Dendritic cell treated with granulocyte-macrophage colony-stimulating factor and Interleukin-4, amounts not matched to agents 40 ng/mL and 50 ng/mL, for 4 days (primary cell): ENCODE results near the gene CTSG.
A peak's percentile ranks its signal among the peaks of the same experiment; 100 is the strongest.
"Not testable (repeated sequence)": the region's sequence is repeated elsewhere in the genome, so short reads cannot be mapped to it uniquely, and the experiment has no call there.

Experiments used
- H3K27ac Mint-ChIP-seq: one replicate; pipeline ENCODE4 v1.8.0; 2022; ENCODE audit warnings: mild to moderate bottlenecking, mixed read lengths
- H3K27me3 Mint-ChIP-seq: one replicate; pipeline ENCODE4 v1.8.0; 2022; ENCODE audit warnings: mild to moderate bottlenecking, mixed read lengths
- H3K36me3 Mint-ChIP-seq: one replicate; pipeline ENCODE4 v1.8.0; 2022; ENCODE audit warnings: low read depth, mixed read lengths
- H3K4me1 Mint-ChIP-seq: one replicate; pipeline ENCODE4 v1.8.0; 2022; ENCODE audit warnings: low read depth, mixed read lengths
- H3K4me3 Mint-ChIP-seq: one replicate; pipeline ENCODE4 v1.8.0; 2022; ENCODE audit warnings: mild to moderate bottlenecking, moderate library complexity, mixed read lengths
- H3K9me3 Mint-ChIP-seq: one replicate; pipeline ENCODE4 v1.8.0; 2022; ENCODE audit warnings: mixed read lengths
- intact Hi-C: fragments of 100-400 bp; cut with micrococcal nuclease; formaldehyde crosslinking; loops from one replicate; pipeline ENCODE4 v1.15.0; 2022

CTSG gene

GRCh38 chr14:24578558-24578957 is 2.5 kb upstream of the CTSG start:
- H3K4me1 Mint-ChIP-seq, result peaks cover 51% of the 10 kb centered on the region
- H3K9me3 Mint-ChIP-seq, result no peaks in the 10 kb centered on the region
- H3K27ac Mint-ChIP-seq, result no peak overlapping the region
- no peaks in the 10 kb centered on the region for H3K27me3 Mint-ChIP-seq
- intact Hi-C loops, result no loop called here
- no peaks in the 10 kb centered on the region for H3K36me3 Mint-ChIP-seq
- H3K4me3 Mint-ChIP-seq, result no peak overlapping the region

- H3K27ac Mint-ChIP-seq, result no peak overlapping the region
- H3K9me3 Mint-ChIP-seq, result no peaks in the 10 kb centered on the region
- no peaks in the 10 kb centered on the region for H3K36me3 Mint-ChIP-seq
- intact Hi-C loops, result no loop called here
- H3K27me3 Mint-ChIP-seq, result no peaks in the 10 kb centered on the region
- H3K4me1 Mint-ChIP-seq, result peaks cover 44% of the 10 kb centered on the region
- no peak overlapping the region for H3K4me3 Mint-ChIP-seq
These were observed 721 bp upstream of the CTSG start for GRCh38 chr14:24576771-24577170.

- Mint-ChIP-seq H3K4me3 (no peak overlapping the region), H3K36me3 (no peaks in the 10 kb centered on the region), H3K4me1 (peaks cover 53% of the 10 kb centered on the region), H3K27ac (no peak overlapping the region), H3K9me3 (no peaks in the 10 kb centered on the region), H3K27me3 (no peaks in the 10 kb centered on the region)
- intact Hi-C loops, result no loop called here
These were observed 1.8 kb downstream of the CTSG start for GRCh38 chr14:24574206-24574774.

- H3K4me3 Mint-ChIP-seq, result no peak overlapping the region
- intact Hi-C loops, result no loop called here
- no peaks in the 10 kb centered on the region for H3K27me3 Mint-ChIP-seq
- H3K4me1 Mint-ChIP-seq, result peaks cover 9% of the 10 kb centered on the region
- peaks cover 47% of the 10 kb centered on the region for H3K9me3 Mint-ChIP-seq
- H3K36me3 Mint-ChIP-seq, result no peaks in the 10 kb centered on the region
- H3K27ac Mint-ChIP-seq, result no peak overlapping the region
These were observed 9.7 kb downstream of the CTSG start for GRCh38 chr14:24566318-24566717.

DNA sequence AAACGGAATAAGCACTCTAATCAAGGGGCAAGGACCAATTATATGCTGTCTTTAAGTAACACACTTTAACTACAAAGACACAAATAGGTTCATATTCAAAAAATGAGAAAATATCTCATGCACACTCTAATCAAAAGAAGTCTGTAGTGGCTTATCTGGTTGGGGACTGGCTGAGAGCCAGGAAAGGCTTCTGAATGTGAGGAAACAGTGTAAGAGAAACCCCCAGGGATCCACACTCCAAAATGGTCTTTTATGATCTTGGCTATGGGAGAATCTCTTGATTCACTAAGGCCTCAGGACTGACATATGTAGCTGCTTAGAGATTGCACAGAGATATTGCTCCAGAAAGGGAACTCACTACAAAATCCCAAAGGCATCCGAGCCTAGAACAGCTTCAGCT is 10.3 kb downstream of the CTSG start:
- H3K4me1 Mint-ChIP-seq, result peaks cover 3% of the 10 kb centered on the region
- peaks cover 47% of the 10 kb centered on the region for H3K9me3 Mint-ChIP-seq
- H3K4me3 Mint-ChIP-seq, result no peak overlapping the region
- intact Hi-C loops, result no loop called here
- H3K27me3 Mint-ChIP-seq, result no peaks in the 10 kb centered on the region
- H3K27ac Mint-ChIP-seq, result no peak overlapping the region
- no peaks in the 10 kb centered on the region for H3K36me3 Mint-ChIP-seq

DNA sequence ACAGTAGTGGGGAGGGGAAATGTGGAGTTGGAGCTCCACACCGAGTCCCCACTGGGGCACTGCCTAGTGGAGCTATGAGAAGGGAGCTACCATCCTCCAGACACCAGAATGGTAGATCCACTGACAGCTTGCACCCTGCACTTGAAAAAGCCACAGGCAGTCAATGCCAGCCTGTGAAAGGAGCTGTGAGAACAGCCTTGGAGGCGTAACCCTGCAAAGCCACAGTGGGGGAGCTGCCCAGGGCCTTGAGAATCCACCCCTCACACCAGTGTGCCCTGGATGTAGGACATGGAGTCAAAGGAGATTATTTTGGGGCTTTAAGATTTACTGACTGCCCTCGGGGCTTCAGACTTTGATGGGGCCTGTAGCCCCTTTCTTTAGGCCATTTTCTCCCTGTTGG is 12.5 kb downstream of the CTSG start:
- Mint-ChIP-seq H3K27ac (no peak overlapping the region), H3K4me1 (no peaks in the 10 kb centered on the region), H3K4me3 (no peak overlapping the region), H3K36me3 (no peaks in the 10 kb centered on the region), H3K27me3 (no peaks in the 10 kb centered on the region), H3K9me3 (peaks cover 43% of the 10 kb centered on the region)
- intact Hi-C loops, result no loop called here

GRCh38 chr14:24556756-24557155 is 19.3 kb downstream of the CTSG start:
- H3K27me3 Mint-ChIP-seq, result no peaks in the 10 kb centered on the region
- H3K27ac Mint-ChIP-seq, result no peak overlapping the region
- H3K4me1 Mint-ChIP-seq, result no peaks in the 10 kb centered on the region
- intact Hi-C loops, result no loop called here
- no peaks in the 10 kb centered on the region for H3K36me3 Mint-ChIP-seq
- no peak overlapping the region for H3K4me3 Mint-ChIP-seq
- H3K9me3 Mint-ChIP-seq, result no peaks in the 10 kb centered on the region

DNA sequence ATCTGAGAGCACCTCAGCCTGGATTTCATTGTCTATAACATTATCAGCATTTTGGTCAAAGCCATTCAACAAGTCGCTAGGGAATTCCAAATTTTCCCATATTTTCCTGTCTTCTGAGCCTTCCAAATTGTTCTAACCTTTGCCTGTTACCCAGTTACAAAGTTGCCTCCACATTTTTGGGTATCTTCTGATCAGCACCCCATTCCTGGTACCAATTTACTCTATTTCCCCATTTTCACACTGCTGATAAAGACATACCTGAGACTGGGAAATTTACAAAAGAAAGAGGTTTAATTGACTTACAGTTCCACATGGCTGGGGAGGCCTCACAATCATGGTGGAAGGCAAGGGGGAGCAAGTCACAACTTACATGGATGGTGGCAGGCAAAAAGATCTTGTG is 27.0 kb downstream of the CTSG start:
- H3K4me3 Mint-ChIP-seq, H3K36me3 Mint-ChIP-seq, H3K4me1 Mint-ChIP-seq, intact Hi-C loops, H3K27me3 Mint-ChIP-seq, H3K27ac Mint-ChIP-seq: not testable (repeated sequence)
- peaks cover 58% of the 10 kb centered on the region for H3K9me3 Mint-ChIP-seq

DNA sequence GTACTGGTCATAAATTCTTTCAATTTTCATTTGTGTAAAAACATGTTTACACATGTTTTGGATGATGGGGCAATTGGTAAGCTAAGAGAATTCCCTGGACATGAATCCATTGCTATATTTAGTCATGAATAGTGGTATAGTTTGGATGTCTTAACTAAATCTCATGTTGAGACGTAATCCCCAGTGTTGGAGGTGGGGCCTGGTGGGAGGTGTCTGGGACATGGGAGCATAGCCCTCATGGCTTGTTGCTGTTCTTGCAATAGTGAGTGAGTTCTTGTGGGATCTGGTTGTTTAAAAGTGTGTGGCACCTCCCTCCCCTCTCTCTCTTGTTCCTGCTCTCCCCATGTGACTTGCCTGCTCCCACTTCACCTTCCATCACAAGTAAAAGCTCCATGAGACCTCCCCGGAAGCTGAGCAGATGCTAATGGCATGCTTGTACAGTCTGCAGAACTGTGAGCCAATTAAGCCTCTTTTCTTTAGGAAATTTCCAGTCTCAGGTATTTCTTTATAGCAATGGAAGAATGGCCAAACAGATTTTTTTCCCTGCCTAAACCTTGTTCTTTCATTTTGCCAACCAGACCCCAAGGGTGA is 33.6 kb downstream of the CTSG start:
- Mint-ChIP-seq H3K4me1 (no peaks in the 10 kb centered on the region), H3K36me3 (no peaks in the 10 kb centered on the region), H3K4me3 (no peak overlapping the region), H3K9me3 (peaks cover 44% of the 10 kb centered on the region), H3K27me3 (no peaks in the 10 kb centered on the region), H3K27ac (no peak overlapping the region)
- intact Hi-C loops, result no loop called here

- peak overlapping the region; percentile 61 for H3K27ac Mint-ChIP-seq
- intact Hi-C loops, result no loop called here
- peaks cover 23% of the 10 kb centered on the region for H3K4me1 Mint-ChIP-seq
- no peaks in the 10 kb centered on the region for H3K27me3 Mint-ChIP-seq
- H3K9me3 Mint-ChIP-seq, result peaks cover 15% of the 10 kb centered on the region
- no peak overlapping the region for H3K4me3 Mint-ChIP-seq
- no peaks in the 10 kb centered on the region for H3K36me3 Mint-ChIP-seq
These were observed 40.3 kb downstream of the CTSG start for GRCh38 chr14:24535737-24536136.

DNA sequence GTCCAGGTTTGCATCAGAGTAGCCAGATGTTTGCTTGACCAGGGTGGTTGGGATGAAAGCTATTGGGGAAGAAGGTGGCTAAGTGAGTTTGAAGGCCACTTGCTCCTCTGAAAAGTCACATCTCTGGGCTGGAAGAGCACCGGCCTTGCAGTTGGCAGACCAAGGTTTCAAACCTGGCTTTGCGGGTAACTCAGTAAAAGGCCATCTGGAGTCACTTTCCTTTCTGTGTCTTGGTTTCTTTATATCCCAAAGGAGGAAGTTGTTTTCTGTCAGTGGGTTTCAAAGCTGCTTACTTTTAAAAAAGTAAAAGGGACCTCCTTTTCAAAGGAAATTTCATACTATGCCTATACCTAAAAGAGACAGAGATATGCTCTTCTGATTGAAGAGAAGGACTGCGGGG is 41.8 kb downstream of the CTSG start:
- peak overlapping the region; percentile 61 for H3K27ac Mint-ChIP-seq
- peaks cover 23% of the 10 kb centered on the region for H3K4me1 Mint-ChIP-seq
- H3K9me3 Mint-ChIP-seq, result peaks cover 10% of the 10 kb centered on the region
- no peaks in the 10 kb centered on the region for H3K36me3 Mint-ChIP-seq
- no peak overlapping the region for H3K4me3 Mint-ChIP-seq
- no peaks in the 10 kb centered on the region for H3K27me3 Mint-ChIP-seq
- intact Hi-C loops, result no loop called here

DNA sequence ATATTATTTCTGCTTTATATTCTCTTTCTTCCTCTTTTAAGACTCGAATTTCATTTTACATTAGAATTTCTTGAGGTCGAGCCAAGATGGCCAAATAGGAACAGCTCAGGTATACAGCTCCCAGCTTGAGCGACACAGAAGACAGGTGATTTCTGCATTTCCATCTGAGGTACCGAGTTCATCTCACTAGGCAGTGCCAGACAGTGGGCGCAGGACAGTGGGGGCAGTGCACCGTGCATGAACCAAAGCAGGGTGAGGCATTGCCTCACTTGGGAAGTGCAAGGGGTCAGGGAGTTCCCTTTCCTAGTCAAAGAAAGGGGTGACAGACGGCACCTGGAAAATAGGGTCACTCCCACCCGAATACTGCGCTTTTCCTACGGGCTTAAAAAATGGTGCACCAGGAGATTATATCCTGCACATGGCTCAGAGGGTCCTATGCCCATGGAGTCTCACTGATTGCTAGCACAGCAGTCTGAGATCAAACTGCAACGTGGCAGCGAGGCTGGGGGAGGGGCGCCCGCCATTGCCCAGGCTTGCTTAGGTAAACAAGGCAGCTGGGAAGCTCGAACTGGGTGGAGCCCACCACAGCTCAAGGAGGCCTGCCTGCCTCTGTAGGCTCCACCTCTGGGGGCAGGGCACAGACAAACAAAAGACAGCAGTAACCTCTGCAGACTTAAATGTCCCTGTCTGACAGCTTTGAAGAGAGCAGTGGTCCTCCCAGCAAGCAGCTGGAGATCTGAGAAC is 50.0 kb downstream of the CTSG start:
- intact Hi-C loops, H3K27me3 Mint-ChIP-seq, H3K4me3 Mint-ChIP-seq, H3K27ac Mint-ChIP-seq, H3K36me3 Mint-ChIP-seq, H3K4me1 Mint-ChIP-seq, H3K9me3 Mint-ChIP-seq: not testable (repeated sequence)
